Measurements from ENCODE around the gene NMB. TPM values are rescaled to one million over a fixed set of nuclear protein-coding genes. Genes with fewer than 3 reads are reported as not detected.
"Not testable (repeated sequence)": the region's sequence is repeated elsewhere in the genome, so short reads cannot be mapped to it uniquely, and the experiment has no call there.

Gene NMB
- total RNA-seq, 1 donor from 2014 or later = 2.9 TPM

GRCh38 chr15:84645997-84646396 lies 12.0 kb downstream of the NMB start:
- ATAC-seq (ENCODE audit: low read depth) = no peak
- peaks cover 5% of the 10 kb centered on the region for H3K4me1 Mint-ChIP-seq
- ChIA-PET POLR2A (no interaction called here), CTCF (no interaction called here)
- no peaks in the 10 kb centered on the region for H3K27me3 Mint-ChIP-seq
- H3K9me3 Mint-ChIP-seq = no peaks in the 10 kb centered on the region
- no peak overlapping the region for H3K4me3 Mint-ChIP-seq
- intact Hi-C loops (cut with micrococcal nuclease) = no loop called here
- no peak for DNase-seq
- H3K36me3 Mint-ChIP-seq (ENCODE audit: low read depth) = peaks cover 74% of the 10 kb centered on the region
- no peak overlapping the region for H3K27ac Mint-ChIP-seq
- TF ChIP-seq CTCF (IDR thresholded peaks at IDR 0.05) = no peak

GRCh38 chr15:84645496-84645895 lies 12.5 kb downstream of the NMB start:
- ChIA-PET CTCF (no interaction called here), POLR2A (interaction anchor here (1.6 kb wide), 1 partner anchor 9 kb away, joined by 4 read pairs; the partner anchor contains the start of gene WDR73)
- no peak for ATAC-seq (ENCODE audit: low read depth)
- H3K36me3 Mint-ChIP-seq (ENCODE audit: low read depth) = peaks cover 78% of the 10 kb centered on the region
- no peak for TF ChIP-seq CTCF (IDR thresholded peaks at IDR 0.05)
- H3K4me3 Mint-ChIP-seq = no peak overlapping the region
- H3K27ac Mint-ChIP-seq = no peak overlapping the region
- no peak for DNase-seq
- no peaks in the 10 kb centered on the region for H3K27me3 Mint-ChIP-seq
- no peaks in the 10 kb centered on the region for H3K9me3 Mint-ChIP-seq
- intact Hi-C loops (cut with micrococcal nuclease) = no loop called here
- peaks cover 5% of the 10 kb centered on the region for H3K4me1 Mint-ChIP-seq

- intact Hi-C loops (cut with micrococcal nuclease) = no loop called here
- H3K9me3 Mint-ChIP-seq = no peaks in the 10 kb centered on the region
- H3K4me3 Mint-ChIP-seq = no peak overlapping the region
- H3K4me1 Mint-ChIP-seq = peaks cover 5% of the 10 kb centered on the region
- H3K36me3 Mint-ChIP-seq (ENCODE audit: low read depth) = peaks cover 86% of the 10 kb centered on the region
- ChIA-PET CTCF (no interaction called here), POLR2A (interaction anchor here (0.6 to 2.4 kb wide), 3 partner anchors 8 to 110 kb away, joined by 4 to 5 read pairs (median 5); no protein-coding TSS in a partner anchor)
- H3K27ac Mint-ChIP-seq = peak overlapping the region; percentile 53
- H3K27me3 Mint-ChIP-seq = no peaks in the 10 kb centered on the region
- no peak for TF ChIP-seq CTCF (IDR thresholded peaks at IDR 0.05)
- DNase-seq = no peak
- ATAC-seq (ENCODE audit: low read depth) = no peak
Observed at GRCh38 chr15:84643838-84644237, 14.2 kb downstream of the NMB start.

GRCh38 chr15:84642640-84643039 lies 15.4 kb downstream of the NMB start:
- POLR2A ChIA-PET = interaction anchor here (2.4 kb wide), 1 partner anchor 10 kb away, joined by 5 read pairs; no protein-coding TSS in a partner anchor

GRCh38 chr15:84641871-84642270 lies 16.1 kb downstream of the NMB start:
- H3K4me1 Mint-ChIP-seq; intact Hi-C loops (cut with micrococcal nuclease); H3K27me3 Mint-ChIP-seq; CTCF ChIA-PET; H3K9me3 Mint-ChIP-seq; DNase-seq; H3K4me3 Mint-ChIP-seq; ATAC-seq (ENCODE audit: low read depth); H3K27ac Mint-ChIP-seq: not testable (repeated sequence)
- peaks cover 79% of the 10 kb centered on the region for H3K36me3 Mint-ChIP-seq (ENCODE audit: low read depth)
- POLR2A ChIA-PET = interaction anchor here (0.7 to 2.4 kb wide), 2 partner anchors 10 to 74 kb away, joined by 4 to 5 read pairs; no protein-coding TSS in a partner anchor

More at GRCh38 chr15:84642640-84643039, 15.4 kb downstream of the NMB start:
- H3K4me1 Mint-ChIP-seq; intact Hi-C loops (cut with micrococcal nuclease); H3K27me3 Mint-ChIP-seq; H3K4me3 Mint-ChIP-seq; H3K9me3 Mint-ChIP-seq; DNase-seq; ATAC-seq (ENCODE audit: low read depth): not testable (repeated sequence)
- Mint-ChIP-seq H3K36me3 (ENCODE audit: low read depth) (peaks cover 84% of the 10 kb centered on the region), H3K27ac (peak overlapping the region; percentile 41)
- CTCF ChIA-PET = interaction anchor here (1.1 kb wide), 1 partner anchor 44 kb away, joined by 3 read pairs; no protein-coding TSS in a partner anchor

GRCh38 chr15:84638103-84638502 lies 19.9 kb downstream of the NMB start:
- intact Hi-C loops (cut with micrococcal nuclease) = no loop called here

More at GRCh38 chr15:84638103-84638502, 19.9 kb downstream of the NMB start:
- H3K4me3 Mint-ChIP-seq = no peak overlapping the region
- peaks cover 53% of the 10 kb centered on the region for H3K36me3 Mint-ChIP-seq (ENCODE audit: low read depth)
- no peak for TF ChIP-seq CTCF (IDR thresholded peaks at IDR 0.05)
- DNase-seq (no peak), ATAC-seq (ENCODE audit: low read depth) (no peak)
- no peak overlapping the region for H3K27ac Mint-ChIP-seq
- peaks cover 27% of the 10 kb centered on the region for H3K4me1 Mint-ChIP-seq
- ChIA-PET POLR2A (interaction anchor here (1.0 kb wide), 1 partner anchor 16 kb away, joined by 4 read pairs; the partner anchor contains the start of gene WDR73), CTCF (interaction anchor here (1.6 kb wide), 1 partner anchor 39 kb away, joined by 3 read pairs; no protein-coding TSS in a partner anchor)
- H3K9me3 Mint-ChIP-seq = no peaks in the 10 kb centered on the region
- no peaks in the 10 kb centered on the region for H3K27me3 Mint-ChIP-seq

All from activated B cell treated with CpG ODN at 0.5 μM for 24 hours (primary cell).